Omental fat pad (tissue), 4 donors: ENCODE measurements around the gene HAAO. TPM values are rescaled to one million over a fixed set of nuclear protein-coding genes. Genes with fewer than 3 reads are reported as not detected.

Experiments used
- ATAC-seq: fragments of 150-250 bp; one replicate; pipeline ENCODE4 v1.9.1; 2016; ENCODE audit warnings: mild to moderate bottlenecking, moderate library complexity; ENCODE audit not compliant: low FRiP score
- DNase-seq: peaks from one replicate; pipeline ENCODE4 v3.0.0-alpha.2; 2019; ENCODE audit warnings: low spot score
- total RNA-seq, 4 donors: library from RNA; depleted of rRNA; stranded (reverse); fragments of >200 nt; gene quantifications; one replicate each; pipeline ENCODE4 v1.1.0, GENCODE V29; 2016
- TF ChIP-seq, protein P1 (sequence below), 3 donors: fragments of 450-650 bp; IDR thresholded peaks; one replicate each; pipeline ENCODE4 v1.5.1; 2016 to 2017; ENCODE audit warnings: antibody characterized with exemption in 3 of 3, mild to moderate bottlenecking in 3 of 3, moderate library complexity in 2 of 3

Gene HAAO
- total RNA-seq, 4 donors from 2014 or later = 3.0 to 7.2 (median 3.9) TPM

DNA sequence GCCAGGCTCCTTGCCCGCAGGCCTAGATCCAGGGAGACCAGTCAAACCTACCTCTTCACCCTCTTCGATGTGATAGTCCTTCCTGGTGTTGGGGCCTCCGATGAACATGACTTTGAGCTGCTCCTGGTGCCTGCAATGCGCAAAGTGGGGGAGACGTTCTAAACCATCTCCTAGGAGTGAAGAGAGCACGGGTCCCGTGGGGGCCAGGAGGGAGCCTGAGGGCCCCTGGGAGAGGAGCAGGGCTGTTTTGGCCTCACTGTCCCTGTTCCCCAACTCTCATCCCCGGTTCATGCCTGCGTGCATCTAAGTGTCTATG is 3.9 kb downstream of the HAAO start:
- no peak for ATAC-seq
- TF ChIP-seq, protein P1, sequence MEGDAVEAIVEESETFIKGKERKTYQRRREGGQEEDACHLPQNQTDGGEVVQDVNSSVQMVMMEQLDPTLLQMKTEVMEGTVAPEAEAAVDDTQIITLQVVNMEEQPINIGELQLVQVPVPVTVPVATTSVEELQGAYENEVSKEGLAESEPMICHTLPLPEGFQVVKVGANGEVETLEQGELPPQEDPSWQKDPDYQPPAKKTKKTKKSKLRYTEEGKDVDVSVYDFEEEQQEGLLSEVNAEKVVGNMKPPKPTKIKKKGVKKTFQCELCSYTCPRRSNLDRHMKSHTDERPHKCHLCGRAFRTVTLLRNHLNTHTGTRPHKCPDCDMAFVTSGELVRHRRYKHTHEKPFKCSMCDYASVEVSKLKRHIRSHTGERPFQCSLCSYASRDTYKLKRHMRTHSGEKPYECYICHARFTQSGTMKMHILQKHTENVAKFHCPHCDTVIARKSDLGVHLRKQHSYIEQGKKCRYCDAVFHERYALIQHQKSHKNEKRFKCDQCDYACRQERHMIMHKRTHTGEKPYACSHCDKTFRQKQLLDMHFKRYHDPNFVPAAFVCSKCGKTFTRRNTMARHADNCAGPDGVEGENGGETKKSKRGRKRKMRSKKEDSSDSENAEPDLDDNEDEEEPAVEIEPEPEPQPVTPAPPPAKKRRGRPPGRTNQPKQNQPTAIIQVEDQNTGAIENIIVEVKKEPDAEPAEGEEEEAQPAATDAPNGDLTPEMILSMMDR (IDR thresholded peaks at IDR 0.05) = no peak
- no peak for DNase-seq

DNA sequence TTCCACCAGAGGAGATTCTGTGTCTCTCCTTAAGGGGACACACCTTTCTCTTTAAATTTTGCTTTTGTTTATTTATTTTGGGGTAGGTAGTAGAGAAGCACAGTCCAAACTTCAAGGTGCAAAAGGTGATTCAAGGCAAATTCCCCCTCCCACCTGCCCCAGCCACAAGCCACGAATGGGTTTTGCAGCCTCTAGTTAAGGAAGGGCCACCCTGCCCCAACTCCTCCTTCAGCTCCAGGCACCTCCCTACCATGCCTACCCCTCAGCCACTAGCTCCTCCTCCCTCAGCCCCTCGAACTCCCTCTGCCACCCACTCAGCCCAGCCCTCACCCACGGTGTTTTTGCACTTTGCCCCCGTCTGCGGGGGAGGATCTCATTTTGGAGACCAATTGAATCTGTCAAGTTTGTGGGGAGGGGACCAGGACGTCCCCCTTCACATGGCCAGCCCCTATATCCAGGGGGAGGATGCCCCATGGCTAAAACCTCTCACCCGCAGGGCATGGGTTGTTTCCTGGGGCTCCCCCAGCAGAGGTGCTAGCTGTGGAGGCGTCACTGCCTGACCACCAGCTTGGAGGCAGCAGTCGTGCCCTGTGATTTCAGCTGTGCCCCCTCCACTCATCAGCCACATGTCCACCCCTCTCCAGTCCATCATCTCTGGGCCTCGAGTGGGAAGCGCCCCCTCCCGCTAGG is 4.5 kb downstream of the HAAO start:
- DNase-seq = no peak
- ATAC-seq = no peak
- TF ChIP-seq, protein P1 (IDR thresholded peaks at IDR 0.05) = no peak

DNA sequence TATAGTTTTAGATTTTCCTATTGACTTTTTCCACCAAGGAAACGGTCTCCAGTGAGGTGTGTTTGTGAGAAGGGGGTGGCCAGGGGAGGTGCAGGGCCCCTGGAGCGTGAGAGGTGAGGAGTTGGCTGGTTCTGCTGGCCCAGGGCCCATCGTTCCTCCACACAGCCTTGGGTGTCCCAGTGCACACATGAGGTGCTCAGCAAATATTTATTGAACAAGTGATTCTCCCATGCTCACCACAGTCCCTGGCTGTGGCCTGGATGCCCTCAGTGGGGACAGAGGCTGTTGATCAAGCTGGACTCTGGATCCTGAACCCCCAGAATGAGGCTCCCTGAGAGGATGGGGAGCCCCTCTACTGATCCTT is 5.0 kb downstream of the HAAO start:
- DNase-seq (no peak), ATAC-seq (no peak)
- TF ChIP-seq, protein P1 (IDR thresholded peaks at IDR 0.05) = no peak

DNA sequence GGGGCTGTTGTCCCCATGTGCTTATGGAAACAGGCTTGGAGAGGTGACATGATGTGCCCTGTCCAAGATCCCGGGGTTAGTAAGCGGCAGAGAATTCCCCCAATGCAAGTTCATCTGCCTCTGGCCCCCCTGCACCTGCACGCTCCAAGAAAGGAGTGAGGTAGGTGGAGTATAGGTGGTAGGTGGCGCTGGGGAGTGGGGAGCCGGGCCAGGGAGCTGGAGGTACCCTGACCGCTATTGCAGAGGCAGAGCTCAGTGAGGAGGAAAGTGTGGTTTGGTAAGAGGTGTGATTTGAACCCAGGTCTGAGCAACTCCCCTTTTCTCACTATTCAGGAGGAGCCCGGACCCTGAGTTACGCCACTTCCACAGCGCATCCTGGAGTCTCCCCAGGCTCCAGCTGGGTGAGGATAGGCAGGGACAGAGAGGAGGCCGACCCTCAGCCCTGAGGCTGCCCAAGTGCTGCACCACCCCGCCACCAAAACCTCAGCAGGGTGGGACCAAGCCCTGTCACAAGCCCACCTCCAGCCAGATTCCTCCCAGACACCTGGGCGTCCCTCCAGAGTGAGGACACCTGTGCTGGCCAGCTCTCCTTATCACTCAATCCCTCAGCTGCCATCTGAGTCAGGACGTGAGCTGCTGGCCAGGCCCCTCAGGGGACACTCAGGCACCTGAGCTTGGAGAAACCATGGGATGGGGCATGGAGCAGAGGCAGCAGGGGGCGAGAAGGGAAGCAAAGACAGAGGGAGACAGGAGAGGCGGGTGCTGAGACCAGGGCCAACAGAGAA is 5.6 kb downstream of the HAAO start:
- DNase-seq = no peak
- TF ChIP-seq, protein P1 (IDR thresholded peaks at IDR 0.05) = no peak
- no peak for ATAC-seq

DNA sequence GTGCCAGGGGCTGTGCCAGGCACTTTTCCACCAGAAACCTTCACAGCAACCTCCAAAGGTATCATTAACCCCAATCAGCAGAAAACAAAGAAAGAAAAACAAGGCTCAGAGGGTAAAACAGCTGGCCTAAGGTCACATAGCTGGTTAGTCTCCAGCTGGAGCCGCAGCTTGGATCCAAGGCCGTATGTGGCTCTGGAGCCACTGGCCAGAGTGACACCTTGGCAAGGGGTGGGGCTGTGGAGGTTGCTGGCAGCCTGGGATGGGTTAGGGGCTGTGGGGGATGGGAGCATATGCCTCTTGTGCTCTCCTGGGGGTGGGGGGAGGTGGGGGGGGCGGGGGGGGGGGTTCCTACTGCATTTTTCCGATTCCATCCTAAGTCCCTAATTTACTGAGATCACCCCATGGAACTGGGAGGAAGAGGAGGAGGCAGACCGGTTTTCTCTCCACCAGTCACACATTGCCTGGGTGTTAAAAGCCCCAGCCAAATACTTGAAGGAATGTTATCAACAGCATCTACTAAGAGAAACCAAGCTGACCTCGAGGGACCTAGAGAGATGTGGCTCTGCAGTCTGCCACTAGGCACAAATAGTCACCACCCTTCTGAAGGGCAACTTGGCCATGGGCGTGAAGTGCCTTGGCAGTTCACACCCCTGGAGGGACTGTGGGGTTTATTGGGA is 8.0 kb downstream of the HAAO start:
- ATAC-seq = no peak
- DNase-seq = no peak
- TF ChIP-seq, protein P1 (IDR thresholded peaks at IDR 0.05) = no peak

DNA sequence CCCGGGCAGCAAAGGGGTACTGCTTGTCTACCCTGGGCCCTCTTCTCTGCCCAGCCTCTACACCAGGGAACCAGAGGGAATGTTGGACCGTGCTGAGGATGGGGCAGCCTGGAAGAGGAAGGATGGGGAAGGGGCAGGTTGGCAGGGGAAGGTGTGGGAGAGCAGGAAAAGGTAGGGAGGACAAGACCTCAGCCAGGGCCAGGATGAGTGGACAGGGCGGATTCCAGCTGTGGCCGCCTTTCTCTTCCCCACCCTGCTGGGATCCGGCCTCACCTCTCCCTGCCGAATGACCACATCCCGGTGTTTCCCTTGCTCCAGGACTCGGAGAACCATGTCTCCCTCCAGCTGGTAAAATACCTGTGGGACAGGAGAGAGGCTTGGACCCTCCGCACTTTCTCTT is 8.9 kb downstream of the HAAO start:
- ATAC-seq (no peak), DNase-seq (no peak)
- TF ChIP-seq, protein P1 (IDR thresholded peaks at IDR 0.05) = no peak
